ENCODE measurements around the gene TGFBI. TPM values are rescaled to one million over a fixed set of nuclear protein-coding genes. Genes with fewer than 3 reads are reported as not detected.

TGFBI gene
- total RNA-seq, 1 donor from 2014 or later, result 9.5 TPM

DNA sequence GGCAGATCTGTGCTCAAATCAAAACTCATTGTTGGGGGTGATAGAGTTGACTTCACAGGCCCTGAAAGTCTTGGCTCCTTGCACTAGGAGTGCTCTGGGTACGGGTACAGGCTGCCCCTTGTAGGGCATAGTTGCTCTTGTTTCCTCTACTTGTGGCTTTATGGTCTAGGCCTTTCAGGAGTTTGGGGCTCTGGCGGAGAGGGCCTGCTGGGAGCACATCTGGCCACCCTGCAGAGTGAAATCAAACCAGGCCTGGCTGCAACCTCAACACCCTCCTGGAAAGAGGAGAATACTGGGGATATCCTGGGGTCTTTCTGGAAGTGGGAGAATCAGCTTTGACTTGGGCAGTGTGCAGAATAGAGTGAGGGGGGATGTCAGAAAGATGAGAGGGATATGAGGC, 1.5 kb downstream of the TGFBI start:
- H3K9me3 Mint-ChIP-seq, result peaks cover 3% of the 10 kb centered on the region
- Histone ChIP-seq H3K27me3 (peaks cover 51% of the 10 kb centered on the region), H3K9ac (no peak overlapping the region), H3K9me3 (ENCODE audit: low read depth) (no peaks in the 10 kb centered on the region), H4K20me1 (ENCODE audit: low read depth) (no peaks in the 10 kb centered on the region), H2AFZ (replicated peaks) (no peak overlapping the region), H3K4me3 (no peak overlapping the region), H3K27ac (no peak overlapping the region), H3K4me2 (no peak overlapping the region), H3K36me3 (no peaks in the 10 kb centered on the region), H3K79me2 (ENCODE audit: low read depth) (no peaks in the 10 kb centered on the region), H3K4me1 (peaks cover 25% of the 10 kb centered on the region), H3F3A (ENCODE audit: low read depth) (no peaks in the 10 kb centered on the region)
- no peak overlapping the region for H3K4me3 Mint-ChIP-seq
- DNase-seq (ENCODE audit: low spot score), result no peak
- peaks cover 28% of the 10 kb centered on the region for H3K27me3 Mint-ChIP-seq (ENCODE audit: insufficient read depth, low read depth)
- H3K36me3 Mint-ChIP-seq, result no peaks in the 10 kb centered on the region
- TF ChIP-seq EZH2 (IDR thresholded peaks at IDR 0.05), result no peak
- TF ChIP-seq EZH2phosphoT487 (IDR thresholded peaks at IDR 0.05), result no peak
- TF ChIP-seq, protein P1, sequence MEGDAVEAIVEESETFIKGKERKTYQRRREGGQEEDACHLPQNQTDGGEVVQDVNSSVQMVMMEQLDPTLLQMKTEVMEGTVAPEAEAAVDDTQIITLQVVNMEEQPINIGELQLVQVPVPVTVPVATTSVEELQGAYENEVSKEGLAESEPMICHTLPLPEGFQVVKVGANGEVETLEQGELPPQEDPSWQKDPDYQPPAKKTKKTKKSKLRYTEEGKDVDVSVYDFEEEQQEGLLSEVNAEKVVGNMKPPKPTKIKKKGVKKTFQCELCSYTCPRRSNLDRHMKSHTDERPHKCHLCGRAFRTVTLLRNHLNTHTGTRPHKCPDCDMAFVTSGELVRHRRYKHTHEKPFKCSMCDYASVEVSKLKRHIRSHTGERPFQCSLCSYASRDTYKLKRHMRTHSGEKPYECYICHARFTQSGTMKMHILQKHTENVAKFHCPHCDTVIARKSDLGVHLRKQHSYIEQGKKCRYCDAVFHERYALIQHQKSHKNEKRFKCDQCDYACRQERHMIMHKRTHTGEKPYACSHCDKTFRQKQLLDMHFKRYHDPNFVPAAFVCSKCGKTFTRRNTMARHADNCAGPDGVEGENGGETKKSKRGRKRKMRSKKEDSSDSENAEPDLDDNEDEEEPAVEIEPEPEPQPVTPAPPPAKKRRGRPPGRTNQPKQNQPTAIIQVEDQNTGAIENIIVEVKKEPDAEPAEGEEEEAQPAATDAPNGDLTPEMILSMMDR (IDR thresholded peaks at IDR 0.05), result no peak
- no peak overlapping the region for H3K27ac Mint-ChIP-seq
- H3K4me1 Mint-ChIP-seq, result peaks cover 15% of the 10 kb centered on the region

DNA sequence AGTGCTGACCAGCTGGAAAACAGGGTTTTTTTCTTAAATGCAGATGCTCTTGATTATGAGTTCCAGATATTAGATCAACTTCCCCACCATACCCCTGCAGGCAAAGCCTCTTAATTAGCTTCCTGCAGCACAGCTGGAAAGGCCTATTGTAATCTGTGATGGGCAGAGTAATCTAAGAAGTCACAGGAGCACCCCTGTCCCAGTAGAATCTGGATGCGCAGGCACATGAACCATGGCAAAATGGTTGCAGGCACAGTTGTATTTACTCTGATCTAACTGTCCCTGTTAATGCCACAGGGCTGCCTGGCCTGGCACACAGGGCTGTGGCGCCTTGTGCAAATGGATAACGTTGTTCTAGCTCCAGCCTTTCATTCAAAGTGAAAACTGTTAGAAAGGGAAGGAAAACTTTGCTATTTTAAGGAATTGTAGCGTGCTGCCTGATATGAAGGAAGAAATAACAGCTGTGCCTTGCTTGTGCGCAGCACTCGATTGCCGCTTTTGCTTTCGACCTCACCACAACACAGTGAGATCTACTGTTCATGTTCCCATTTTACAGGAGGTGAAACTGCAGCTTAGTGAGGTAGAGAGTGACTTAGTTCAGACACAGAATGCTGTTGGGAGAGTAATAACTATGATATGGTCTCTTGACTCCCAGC, 2.3 kb downstream of the TGFBI start:
- Mint-ChIP-seq H3K27me3 (ENCODE audit: insufficient read depth, low read depth) (peaks cover 28% of the 10 kb centered on the region), H3K4me3 (no peak overlapping the region), H3K27ac (no peak overlapping the region), H3K4me1 (peaks cover 15% of the 10 kb centered on the region), H3K36me3 (no peaks in the 10 kb centered on the region), H3K9me3 (peaks cover 3% of the 10 kb centered on the region)
- peak; percentile 39 for DNase-seq (ENCODE audit: low spot score)
- Histone ChIP-seq H3K36me3 (no peaks in the 10 kb centered on the region), H3K9me3 (ENCODE audit: low read depth) (no peaks in the 10 kb centered on the region), H3F3A (ENCODE audit: low read depth) (no peaks in the 10 kb centered on the region), H3K27ac (no peak overlapping the region), H3K27me3 (peaks cover 43% of the 10 kb centered on the region), H3K4me3 (no peak overlapping the region), H4K20me1 (ENCODE audit: low read depth) (no peaks in the 10 kb centered on the region), H3K9ac (no peak overlapping the region), H3K79me2 (ENCODE audit: low read depth) (no peaks in the 10 kb centered on the region), H3K4me2 (no peak overlapping the region), H2AFZ (replicated peaks) (no peak overlapping the region), H3K4me1 (peaks cover 25% of the 10 kb centered on the region)
- no peak for TF ChIP-seq EZH2 (IDR thresholded peaks at IDR 0.05)
- TF ChIP-seq EZH2phosphoT487 (IDR thresholded peaks at IDR 0.05), result no peak

DNA sequence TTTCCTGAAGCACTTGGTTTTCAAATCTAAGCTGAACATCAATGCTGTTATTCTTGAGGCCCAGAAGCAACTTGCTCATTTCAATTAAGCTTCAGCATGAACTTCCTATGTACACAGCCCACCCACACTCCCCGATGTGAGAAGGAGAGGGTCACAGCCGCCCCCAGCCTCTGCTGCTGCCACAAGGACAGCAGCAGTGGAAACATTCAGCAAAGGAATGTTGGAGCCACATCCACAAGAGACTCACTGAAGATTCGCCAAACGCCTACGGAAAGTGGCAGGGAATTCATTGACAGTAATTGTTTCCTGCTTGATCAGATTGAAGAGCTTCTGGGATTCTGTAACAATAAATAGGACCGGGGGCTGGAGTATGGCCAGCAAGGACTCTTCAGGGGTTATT, 2.9 kb downstream of the TGFBI start:
- H3K79me2 ChIP-seq (ENCODE audit: low read depth), result no peaks in the 10 kb centered on the region
- no peaks in the 10 kb centered on the region for H4K20me1 ChIP-seq (ENCODE audit: low read depth)
- H3K36me3 ChIP-seq, result no peaks in the 10 kb centered on the region
- Mint-ChIP-seq H3K9me3 (peaks cover 3% of the 10 kb centered on the region), H3K27me3 (ENCODE audit: insufficient read depth, low read depth) (peaks cover 24% of the 10 kb centered on the region), H3K36me3 (no peaks in the 10 kb centered on the region), H3K27ac (no peak overlapping the region), H3K4me3 (no peak overlapping the region), H3K4me1 (peaks cover 19% of the 10 kb centered on the region)
- no peak overlapping the region for H3K9ac ChIP-seq
- peaks cover 38% of the 10 kb centered on the region for H3K27me3 ChIP-seq
- no peak overlapping the region for H3K4me3 ChIP-seq
- H2AFZ ChIP-seq (replicated peaks), result no peak overlapping the region
- peaks cover 25% of the 10 kb centered on the region for H3K4me1 ChIP-seq
- no peaks in the 10 kb centered on the region for H3K9me3 ChIP-seq (ENCODE audit: low read depth)
- no peaks in the 10 kb centered on the region for H3F3A ChIP-seq (ENCODE audit: low read depth)
- H3K27ac ChIP-seq, result no peak overlapping the region
- DNase-seq (ENCODE audit: low spot score), result no peak
- TF ChIP-seq EZH2phosphoT487 (IDR thresholded peaks at IDR 0.05), result no peak
- TF ChIP-seq EZH2 (IDR thresholded peaks at IDR 0.05), result no peak
- TF ChIP-seq, protein P1 (IDR thresholded peaks at IDR 0.05), result no peak
- H3K4me2 ChIP-seq, result no peak overlapping the region

DNA sequence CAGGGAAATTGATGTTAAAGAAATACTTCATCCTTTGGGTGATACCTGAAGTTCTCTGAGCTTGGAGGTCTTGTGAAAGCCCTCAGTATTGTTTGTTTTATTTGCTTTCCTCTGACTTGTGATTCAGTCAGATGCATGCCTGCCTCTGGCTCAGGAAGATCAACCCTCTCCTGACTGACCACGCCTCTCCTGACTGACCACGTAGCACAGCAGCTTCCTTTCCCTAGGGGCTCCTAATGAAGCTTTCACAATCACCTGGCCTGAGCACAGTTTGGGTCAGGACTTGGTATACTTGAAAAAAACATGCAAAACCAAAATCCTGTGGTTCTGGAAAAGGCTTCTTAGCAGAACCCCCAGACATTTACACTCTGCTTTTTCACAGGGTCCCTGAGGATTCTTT, 3.8 kb downstream of the TGFBI start:
- no peak overlapping the region for H3K9ac ChIP-seq
- peaks cover 23% of the 10 kb centered on the region for H3K4me1 Mint-ChIP-seq
- TF ChIP-seq EZH2 (IDR thresholded peaks at IDR 0.05) (no peak), EZH2phosphoT487 (IDR thresholded peaks at IDR 0.05) (no peak)
- TF ChIP-seq, protein P1 (IDR thresholded peaks at IDR 0.05), result no peak

More for the DNA sequence above, 3.8 kb downstream of the TGFBI start:
- Histone ChIP-seq H3K4me1 (peaks cover 25% of the 10 kb centered on the region), H3K4me3 (no peak overlapping the region), H3K4me2 (no peak overlapping the region), H4K20me1 (ENCODE audit: low read depth) (no peaks in the 10 kb centered on the region), H3F3A (ENCODE audit: low read depth) (no peaks in the 10 kb centered on the region), H3K79me2 (ENCODE audit: low read depth) (no peaks in the 10 kb centered on the region), H3K9me3 (ENCODE audit: low read depth) (no peaks in the 10 kb centered on the region), H3K27me3 (peaks cover 29% of the 10 kb centered on the region), H2AFZ (replicated peaks) (no peak overlapping the region), H3K36me3 (no peaks in the 10 kb centered on the region), H3K27ac (no peak overlapping the region)
- peaks cover 18% of the 10 kb centered on the region for H3K27me3 Mint-ChIP-seq (ENCODE audit: insufficient read depth, low read depth)
- no peaks in the 10 kb centered on the region for H3K36me3 Mint-ChIP-seq
- no peak for DNase-seq (ENCODE audit: low spot score)
- H3K9me3 Mint-ChIP-seq, result peaks cover 3% of the 10 kb centered on the region
- H3K27ac Mint-ChIP-seq, result no peak overlapping the region
- H3K4me3 Mint-ChIP-seq, result no peak overlapping the region
